ENCODE results near the gene USE1.

USE1 gene

DNA sequence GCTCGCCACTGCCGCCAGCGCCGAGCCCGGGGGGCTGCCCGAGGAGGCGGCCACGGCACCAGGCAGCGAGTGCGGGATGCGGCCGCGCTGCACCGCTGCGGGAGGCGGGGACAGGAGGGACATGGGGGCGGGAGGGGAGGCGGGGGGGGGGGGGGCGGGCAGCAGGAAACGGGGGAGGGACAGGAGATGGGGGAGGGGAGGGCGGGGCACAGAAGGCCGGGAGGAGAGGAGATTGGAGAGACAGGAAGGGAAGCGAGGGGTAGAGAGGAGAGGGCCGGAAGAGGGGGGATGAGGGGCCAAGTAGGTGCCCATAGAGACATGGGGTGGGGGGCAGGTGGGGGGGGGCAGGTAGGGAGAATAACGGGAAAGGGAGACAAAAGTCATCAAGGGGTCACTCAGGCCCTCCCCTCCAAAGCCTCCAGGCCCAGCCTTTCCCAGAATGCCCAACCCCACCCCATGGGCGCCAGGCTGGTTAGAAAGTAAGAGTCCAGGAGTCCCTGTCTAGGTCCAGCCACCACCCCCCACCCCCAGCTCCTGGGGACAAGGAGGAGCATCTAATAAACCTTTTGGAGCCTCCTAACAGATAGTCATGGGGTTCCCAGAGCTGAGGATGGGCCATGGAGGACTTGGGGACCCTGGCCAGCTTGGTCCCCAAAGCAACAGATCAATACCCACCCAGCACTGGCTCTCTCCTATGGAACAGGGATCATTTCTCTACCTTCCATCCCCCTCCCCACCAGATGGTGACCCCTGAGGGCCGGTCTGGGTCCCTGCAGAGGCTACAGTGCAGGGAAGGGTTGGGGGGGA, 21.0 kb downstream of the USE1 start:
- no peak for DNase-seq (ENCODE audit: low read depth in 2 of 3, low spot score in 2 of 3)

DNA sequence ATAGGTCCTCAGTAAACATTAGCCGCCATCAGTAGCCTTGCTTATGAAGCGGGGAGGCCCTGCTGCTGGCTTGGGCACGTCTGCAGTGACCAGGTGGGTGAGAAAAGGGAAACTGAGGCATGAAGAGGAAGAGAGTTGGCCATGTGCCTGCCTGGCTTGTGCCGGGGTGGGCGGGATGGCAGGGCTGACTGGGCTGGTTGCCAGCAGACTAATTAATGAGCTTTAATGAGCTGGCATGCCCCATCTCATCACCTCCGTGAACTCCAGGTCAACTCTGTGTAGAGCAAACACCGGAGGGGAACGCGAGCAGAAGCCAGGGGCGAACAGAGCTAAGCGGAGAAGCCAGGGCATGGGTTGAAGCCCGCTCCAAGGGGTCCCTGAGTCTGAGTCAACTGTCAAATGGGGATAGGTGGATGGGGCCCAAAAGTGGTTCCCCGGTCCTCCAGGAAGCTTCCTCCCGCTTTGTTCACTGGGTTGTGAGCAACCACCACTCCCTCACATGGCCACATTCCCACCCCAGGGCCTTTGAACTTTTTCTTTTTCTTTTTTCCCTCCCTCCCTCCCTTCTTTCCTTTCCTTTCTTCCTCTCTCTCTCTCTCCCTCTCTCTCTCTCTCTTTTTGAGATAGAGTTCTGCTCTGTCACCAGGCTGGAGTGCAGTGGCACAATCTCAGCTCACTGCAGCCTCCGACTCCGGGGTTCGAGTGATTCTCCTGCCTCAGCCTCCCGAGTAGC, 21.8 kb downstream of the USE1 start:
- no peak for DNase-seq (ENCODE audit: low read depth in 2 of 3, low spot score in 2 of 3)

DNA sequence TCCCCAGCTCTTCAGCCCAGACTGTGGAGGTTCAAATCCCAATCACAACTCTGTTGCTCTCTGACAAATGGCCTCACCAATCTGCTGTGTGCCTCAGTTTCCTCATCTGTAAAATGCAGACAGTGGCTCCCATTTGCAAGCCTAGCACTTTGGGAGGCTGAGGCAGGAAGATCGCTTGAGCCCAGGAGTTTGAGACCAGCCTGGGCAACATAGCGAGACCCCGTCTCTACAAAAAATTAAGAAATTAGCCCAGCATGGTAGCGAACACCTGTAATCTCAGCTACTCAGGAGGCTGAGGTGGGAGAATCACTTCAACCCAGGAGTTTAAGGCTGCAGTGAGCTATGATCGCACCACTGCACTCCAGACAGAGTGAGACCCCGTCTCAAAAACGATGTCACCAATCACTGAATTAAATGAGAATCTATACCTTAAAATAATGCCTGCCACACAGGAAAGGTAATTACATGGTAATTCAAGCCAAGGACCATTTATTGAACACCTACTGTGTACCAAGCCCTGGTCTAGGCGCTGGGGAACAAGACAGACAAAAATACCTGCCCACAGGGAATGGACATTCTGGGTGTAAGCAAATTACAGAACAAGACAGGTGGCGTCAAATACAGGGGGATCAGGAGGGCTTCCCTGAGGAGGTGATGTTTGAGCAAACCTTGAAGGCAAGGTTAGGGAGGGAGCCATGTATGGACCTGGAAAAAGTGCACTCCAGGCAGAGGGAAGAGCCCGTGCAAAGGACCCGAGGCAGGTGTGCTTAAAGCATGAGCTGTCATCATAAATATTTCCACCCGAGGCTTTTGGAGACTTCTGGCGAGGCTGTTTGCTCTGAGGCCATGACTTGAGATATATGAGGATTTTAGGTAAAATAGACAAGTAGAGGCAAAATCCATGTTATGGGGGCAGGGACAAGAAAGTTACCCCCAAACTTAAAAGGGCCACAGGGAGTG, 22.9 kb downstream of the USE1 start:
- no peak for DNase-seq (ENCODE audit: low read depth in 2 of 3, low spot score in 2 of 3)

DNA sequence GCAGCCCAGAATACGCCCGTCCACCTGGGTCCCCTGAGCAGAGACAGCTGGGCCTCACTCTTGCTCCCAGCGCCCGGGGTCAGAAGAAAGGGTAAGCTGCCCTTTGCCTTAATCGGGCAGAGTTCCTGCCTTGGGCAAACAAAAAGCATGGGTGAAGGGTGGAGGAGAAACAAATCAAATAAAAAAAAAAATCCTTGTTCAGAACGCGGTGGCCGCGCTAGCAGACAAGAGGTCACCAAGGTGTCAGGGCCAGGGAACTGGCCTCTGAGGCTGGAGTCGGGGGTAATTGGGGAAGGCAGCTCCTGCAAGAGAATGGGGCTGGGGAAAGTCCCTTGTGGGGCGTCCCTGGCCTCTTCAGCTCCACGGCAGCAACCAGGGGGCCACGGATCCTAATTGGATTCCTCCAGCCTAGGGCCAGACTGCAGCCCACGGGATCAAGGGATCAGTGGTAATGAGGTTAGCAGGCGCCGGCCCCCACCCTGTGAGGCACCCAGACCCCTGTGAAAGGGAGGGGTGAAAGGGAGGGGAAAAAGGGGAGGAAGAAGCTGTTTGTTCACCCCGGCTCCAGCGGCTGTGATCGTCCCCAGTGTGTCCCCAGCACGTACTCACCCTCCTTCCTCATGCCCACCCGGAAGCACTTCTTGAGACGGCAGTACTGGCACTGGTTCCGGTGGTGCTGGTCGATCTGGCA, 25.1 kb downstream of the USE1 start:
- DNase-seq (ENCODE audit: low read depth in 2 of 3, low spot score in 2 of 3), result no peak

DNA sequence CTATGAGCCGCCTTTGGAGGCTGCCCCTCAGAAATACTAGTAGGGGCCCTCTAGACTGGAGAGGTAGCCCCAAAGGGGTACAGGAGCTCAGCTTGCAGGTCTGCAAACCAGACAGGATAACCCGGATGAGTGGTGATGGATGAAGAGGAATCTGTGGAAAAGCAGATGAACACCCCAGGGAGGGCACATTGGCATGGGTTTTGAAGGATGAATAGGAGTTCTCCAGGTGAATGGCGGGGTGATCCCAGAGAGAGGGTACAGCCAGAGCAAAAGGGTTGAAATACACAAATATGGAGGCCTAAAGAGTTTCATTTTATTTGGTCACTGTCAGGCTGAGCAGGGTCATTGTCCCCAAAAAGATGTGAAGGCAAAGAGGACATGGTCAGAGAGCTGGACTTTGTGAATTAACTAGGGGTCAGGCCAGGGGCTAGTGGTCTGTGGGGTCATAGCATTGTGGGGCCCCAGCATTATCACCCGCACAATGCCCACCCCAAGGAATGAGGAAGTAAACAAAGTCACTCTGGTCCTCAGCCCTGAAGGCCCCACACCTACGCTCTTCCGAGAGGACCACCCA, 25.8 kb downstream of the USE1 start:
- no peak for DNase-seq (ENCODE audit: low read depth in 2 of 3, low spot score in 2 of 3)

DNA sequence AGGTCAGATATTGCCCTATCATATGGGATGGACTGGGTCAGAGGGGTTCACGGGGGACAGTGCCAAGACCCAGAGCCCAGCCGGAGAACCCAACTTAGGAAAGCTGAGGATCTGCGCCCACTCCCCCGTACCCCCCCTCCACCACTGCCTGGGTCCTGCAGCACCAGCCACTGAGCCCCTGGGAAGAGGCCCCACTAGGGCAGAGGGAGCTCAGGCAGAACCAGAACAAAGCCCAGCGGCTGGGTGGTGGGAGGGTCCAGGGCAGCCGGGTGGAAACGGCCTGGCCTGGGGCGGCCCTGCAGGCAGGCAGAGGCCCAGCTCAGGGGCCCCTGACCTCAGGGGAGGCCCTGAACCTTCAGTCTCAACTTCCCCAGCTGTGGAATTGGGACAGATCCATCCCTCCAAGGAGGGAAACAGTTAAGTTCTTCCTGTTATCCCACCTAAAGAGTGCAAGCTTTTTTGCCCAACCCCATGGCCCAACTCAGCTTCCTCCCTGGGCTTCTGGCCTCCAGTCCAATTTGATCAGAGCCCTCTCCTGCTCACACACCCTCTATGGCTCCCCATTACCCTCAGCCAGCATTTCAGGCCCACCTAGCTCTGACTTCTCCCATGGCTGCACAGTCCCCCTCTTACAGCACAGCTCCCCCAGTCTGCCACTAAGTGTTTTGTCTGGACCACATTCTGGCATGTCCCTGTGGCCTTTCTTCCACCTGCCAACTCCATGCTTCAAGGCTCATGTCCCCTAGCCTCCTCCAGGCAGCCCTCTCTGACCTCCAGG, 27.5 kb downstream of the USE1 start:
- no peak for DNase-seq (ENCODE audit: low read depth in 2 of 3, low spot score in 2 of 3)

DNA sequence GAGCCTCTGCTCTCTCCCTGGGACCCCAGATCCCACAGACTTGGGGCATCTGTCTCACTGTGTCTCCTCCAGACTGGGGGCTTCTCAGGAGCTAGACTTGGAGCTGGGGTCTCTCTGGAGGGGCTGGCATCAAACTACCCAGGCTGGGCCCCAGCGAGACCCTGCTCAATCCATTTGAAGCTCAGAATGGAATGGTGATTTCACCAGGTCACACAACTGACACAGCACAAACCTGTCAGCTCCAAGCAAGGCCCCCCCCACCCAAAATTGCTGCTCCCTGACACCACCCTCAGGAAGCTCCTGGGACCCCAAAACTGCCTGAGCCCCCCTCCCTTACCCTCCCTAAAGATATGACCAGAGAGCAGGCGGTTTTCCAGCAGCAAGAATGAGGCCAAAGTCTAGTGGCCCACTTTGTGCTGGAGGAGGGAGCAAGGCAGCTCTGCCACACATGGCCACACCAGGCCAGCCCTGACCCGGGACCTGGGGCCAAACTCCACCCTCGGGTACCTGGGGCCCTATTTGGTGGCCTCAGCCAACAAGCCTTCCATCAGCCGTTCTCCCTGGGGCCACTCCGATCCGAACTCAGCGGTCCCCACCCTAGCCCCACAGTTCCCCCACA, 28.2 kb downstream of the USE1 start:
- no peak for DNase-seq (ENCODE audit: low read depth in 2 of 3, low spot score in 2 of 3)

DNA sequence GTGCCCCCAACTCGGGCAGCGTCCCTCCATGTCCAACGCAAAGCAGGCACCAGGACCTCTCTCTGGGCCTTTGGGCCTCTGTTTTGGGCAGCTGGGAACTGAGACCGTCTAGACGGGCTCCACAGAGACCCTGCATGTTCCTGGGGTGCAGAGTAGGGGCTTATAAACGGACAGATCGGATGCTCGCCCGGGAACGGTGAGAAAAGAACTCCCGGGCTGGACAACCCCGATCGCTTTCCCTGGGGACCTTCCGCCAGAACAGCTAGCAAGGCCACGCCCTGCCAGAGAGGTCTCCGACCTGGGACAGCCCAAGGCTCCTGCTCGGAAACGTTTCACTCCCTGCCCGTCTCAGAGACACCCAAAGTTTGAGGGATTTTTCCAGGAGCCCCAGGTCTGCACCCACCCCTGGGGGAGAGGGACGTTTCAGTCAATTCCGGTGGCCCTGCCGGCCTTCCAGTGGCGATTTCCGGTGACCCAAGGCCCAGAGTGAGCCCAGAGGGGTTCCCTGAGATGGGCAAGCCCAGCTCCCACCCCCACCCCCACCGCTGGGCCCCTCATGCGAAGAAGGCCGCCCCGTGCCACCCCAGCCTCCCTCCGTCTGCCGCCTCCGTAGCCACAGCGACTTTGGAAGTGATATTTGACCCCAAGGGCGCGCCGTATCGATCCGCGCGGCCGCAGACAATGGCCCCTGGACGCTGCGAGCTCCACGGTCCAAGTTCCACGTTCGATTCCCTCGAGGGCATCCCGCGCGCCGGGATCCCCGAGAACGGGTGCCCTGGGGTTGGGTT, 28.9 kb downstream of the USE1 start:
- no peak for DNase-seq (ENCODE audit: low read depth in 2 of 3, low spot score in 2 of 3)

DNA sequence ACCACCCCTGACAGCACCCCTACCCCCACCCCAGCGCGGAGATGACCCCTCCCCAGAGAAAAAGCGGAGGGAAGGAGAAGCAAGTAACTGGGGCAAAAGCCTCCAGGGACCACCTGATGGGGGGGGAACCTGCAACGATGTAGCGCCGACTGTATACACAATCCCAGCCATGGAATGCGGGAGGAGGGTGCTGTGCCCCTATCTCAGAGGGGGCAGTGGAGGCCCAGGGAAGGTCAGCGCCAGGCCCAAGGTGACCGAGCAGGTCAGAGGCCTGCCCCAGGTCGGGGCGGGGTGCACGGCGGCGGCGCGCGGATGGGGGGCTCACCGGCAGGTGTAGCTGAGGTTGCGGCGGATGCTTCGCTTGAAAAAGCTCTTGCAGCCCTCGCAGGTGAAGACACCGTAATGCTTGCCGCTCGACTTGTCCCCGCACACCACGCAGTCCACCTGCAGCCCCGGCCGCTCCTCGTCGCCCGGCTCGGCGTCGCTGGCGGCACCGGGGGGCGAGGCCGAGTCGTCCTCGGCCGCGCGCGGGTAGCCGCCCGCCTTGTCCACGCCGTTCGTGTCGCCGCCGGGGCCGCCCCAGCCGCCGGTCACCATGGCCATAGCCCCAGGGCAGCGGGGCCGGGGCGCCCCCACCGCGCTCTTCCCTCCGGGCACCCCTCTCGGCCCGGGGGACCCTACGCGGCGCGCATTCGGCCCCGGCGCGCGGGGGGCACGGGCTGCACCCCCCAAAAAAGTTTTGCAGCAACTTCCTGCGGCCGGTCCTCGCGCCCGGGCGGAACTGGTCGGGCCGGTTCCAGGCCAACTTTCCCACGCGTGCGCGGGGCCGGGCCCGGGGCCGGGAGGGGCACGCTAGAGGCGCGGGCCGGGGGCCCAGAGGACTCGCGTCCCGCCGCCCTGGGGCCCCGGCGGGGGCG, 29.7 kb downstream of the USE1 start:
- no peak for DNase-seq (ENCODE audit: low read depth in 2 of 3, low spot score in 2 of 3)

DNA sequence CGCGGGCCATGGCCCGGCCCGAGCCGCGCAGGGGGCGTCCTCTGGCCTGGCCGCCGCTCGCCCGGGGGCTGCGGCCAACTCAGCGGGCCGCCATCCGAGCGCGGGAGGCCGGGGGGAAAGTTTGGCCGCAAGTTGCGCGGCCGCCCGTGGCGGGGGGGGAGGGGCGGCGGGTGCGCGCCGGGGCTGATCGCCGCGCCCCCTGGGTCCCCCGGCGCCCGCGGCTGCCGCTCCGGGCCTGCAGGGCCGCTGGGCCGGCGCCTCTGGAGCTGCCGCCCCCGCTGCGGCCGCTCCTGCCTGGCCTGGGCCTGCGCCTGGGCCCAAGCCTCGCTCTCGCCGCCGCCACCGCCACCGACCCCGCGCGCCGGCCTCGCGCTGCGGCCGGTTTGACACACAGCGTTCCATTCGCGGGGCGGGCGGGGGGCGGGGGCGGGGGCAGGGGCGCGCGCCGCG, 30.4 kb downstream of the USE1 start, which contains the start of gene NR2F6:
Gene NR2F6, minus strand, starts transcription at position 385 of the 450 bp plus-strand sequence. CDS start 699 bp downstream, outside the sequence.
- no peak for DNase-seq (ENCODE audit: low read depth in 2 of 3, low spot score in 2 of 3)

DNA sequence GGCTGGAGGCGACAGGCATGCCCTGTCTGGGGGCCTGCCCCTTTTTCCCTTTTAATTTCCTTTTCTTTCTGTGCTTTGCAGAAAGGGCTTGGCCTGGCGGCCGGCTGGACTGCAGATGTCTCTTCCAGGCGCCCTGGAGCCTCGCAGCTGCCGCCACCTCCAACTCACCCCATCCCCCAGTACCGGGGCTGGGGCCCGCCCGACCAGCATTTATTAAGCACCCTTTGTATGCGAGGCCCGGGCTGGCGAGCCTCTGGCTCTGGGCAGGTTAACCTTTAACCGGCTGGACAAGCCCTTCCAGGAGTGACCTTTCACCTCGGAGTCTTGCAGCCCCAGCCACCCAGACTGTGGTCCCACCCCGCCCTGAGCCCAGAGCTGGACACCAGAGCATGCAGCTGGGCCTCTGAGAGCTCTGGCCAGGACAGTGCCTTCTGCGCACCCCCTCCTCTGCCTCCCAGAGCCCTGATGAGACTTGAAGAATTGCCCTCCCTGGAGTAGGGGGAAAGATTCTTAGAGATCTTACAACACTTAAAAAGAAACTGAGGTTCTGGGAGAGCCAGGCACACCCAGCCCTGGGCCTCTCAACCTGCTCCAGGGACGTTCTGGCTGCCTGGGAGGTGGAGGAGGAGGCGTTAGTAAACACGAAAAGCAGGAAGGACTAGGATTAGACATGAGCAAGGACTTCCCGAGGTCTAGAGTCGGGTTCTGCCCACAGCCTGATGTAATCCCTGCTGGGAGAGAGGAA, 31.7 kb downstream of the USE1 start:
- no peak for DNase-seq (ENCODE audit: low read depth in 2 of 3, low spot score in 2 of 3)

DNA sequence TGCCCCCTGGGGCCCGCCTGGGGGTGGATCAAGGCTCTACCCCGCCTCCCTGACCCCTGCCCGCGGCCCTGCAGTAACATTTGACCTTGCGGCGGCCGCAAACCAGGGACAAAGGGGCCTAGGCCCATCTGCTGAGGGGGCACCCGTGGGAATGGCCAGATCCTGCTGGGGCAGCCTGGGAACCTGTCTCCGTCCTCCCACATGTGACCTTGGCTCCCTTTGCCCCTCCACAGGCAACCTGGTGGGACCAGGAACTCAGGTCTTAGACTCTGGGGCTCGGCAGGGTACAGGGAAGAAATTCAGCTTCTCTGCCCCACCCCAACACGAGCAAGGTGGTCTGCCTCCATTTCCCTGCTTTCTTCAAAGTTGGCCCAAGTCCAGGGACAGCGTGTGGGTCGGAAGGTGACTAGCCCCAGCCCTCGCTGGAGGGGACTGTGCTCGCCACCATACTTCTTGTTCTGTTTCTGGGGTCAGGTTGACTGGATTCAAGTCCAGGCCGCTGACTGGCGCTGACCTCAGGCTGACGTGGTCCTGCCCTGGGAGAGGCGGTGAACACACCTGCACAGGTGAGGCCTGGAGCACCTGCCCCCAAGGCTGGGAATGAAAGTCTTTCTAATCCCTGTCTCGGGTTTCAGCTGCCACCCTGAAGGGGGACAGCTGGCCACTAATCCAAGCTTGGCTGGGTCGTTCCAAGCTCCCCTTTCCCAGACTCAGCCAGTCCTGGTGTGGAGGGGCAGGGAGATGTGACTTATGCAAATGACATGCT, 33.0 kb downstream of the USE1 start:
- DNase-seq (ENCODE audit: low read depth in 2 of 3, low spot score in 2 of 3), result no peak

DNA sequence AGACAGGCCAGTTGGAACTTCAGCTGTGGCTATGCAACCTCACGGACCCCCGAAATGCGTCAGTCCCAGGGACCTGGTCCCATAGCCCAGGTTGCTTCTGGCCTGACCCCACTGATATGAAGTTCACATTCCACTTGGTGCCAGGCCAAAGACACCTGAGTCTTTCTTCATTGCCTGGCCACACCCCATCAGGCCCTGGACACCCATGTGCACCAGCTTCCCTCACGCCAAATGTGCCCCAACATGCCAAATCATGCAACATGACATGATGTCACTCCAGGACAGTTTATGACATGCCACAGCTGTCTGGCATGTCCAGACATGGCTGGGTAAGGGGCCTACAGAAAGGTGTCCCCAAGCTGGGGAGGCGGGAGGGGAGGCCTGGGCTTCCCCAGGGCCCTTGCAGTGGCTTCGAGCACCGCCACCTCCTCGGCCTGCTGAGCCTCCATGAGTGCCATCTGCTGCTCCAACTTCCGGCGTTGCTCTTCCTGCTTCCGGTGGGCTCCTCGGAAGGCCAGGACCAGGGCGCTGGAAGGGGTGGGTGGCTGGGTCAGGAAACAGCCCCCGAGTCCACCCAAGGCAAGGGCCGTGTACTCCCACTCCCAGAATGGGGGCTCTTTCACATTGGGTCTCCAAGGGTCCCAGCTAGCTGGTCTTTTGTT, 34.9 kb downstream of the USE1 start:
- DNase-seq (ENCODE audit: low read depth in 2 of 3, low spot score in 2 of 3), result no peak

DNA sequence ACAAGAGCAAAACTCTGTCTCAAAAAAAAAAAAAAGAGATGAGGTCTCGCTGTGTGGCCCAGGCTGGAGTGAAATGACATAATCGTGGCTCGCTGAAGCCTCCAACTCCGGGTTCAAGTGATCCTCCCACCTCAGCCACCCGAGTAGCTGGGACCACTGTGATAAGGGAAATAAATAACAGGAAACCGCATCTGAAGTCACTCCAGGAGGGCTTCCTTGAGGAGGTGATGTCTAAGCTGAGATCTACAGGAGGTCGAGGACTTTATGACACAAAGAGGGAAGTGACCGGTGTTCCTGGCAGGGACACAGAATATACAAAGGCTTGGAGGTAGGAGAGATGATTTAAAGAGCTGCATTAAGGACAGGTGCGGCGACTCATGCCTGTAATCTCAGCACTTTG, 39.5 kb downstream of the USE1 start:
- no peak for DNase-seq (ENCODE audit: low read depth in 2 of 3, low spot score in 2 of 3)

DNA sequence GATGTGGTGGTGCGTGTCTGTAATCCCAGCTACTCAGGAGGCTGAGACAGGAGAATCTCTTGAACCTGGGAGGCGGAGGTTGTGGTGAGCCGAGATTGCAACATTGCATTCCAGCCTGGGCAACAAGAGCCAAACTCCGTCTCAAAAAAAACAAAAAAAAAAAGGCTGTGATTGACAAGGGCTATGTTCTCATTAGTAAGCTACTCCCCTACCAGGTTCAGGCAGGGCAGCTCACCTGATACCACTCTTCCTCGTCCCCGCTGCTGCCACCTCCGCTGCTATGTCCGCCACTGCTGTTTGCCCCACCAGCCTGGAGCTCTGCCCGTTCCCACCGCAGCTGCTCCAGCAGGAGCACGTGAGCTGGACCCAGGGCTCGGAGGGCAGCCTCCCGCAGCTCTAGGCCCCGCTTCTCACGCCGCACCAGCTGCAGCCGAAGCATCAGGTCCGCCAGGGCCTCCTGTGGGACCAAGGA, 40.0 kb downstream of the USE1 start:
- DNase-seq (ENCODE audit: low read depth in 2 of 3, low spot score in 2 of 3), result no peak

Measured in activated CD8-positive, alpha-beta memory T cell treated with anti-CD3 and anti-CD28 coated beads for 48 hours (primary cell).